ENCODE results near the gene CINP.
A peak's percentile ranks its signal among the peaks of the same experiment; 100 is the strongest.
"Not testable (repeated sequence)": the region's sequence is repeated elsewhere in the genome, so short reads cannot be mapped to it uniquely, and the experiment has no call there.

CINP gene

DNA sequence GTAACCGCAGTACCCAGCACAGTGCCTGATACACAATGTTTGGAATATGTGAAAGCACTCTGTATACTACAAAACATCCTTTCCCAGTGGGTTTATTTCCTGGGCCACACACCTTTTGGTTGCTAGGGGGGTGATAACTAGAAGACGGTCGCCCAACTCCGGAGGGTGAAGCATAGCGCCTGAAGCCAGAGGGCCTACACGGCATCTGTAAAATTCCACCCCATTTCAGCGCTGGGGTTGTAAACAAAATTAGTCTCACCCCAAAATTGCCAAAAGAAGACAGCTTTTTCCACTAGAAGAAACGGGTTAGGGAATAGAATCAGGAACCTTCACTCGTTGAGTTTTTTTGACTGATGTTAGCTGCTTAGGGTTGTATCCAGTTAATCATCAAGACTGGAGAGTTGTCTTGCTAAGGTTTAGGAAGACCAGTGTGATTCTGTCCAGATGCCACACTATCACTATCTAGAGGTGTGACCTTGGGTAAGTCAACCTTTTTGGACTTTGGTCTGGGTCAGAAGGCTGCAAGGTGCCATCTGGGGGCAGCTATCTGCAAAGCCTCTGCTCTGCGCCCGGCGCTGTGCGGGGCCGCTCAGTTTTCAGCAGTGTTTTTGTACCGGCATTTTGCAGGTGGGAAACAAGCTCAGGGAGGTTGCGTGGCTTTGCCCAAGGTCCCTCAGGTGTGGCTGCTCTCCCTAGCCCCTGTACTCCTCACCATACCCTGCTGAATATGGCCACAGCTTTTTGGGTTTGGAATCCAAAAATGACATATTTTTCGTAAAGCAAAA, 41.8 kb downstream of the CINP start:
- no peak for DNase-seq (ENCODE audit: low read depth in 2 of 2)

DNA sequence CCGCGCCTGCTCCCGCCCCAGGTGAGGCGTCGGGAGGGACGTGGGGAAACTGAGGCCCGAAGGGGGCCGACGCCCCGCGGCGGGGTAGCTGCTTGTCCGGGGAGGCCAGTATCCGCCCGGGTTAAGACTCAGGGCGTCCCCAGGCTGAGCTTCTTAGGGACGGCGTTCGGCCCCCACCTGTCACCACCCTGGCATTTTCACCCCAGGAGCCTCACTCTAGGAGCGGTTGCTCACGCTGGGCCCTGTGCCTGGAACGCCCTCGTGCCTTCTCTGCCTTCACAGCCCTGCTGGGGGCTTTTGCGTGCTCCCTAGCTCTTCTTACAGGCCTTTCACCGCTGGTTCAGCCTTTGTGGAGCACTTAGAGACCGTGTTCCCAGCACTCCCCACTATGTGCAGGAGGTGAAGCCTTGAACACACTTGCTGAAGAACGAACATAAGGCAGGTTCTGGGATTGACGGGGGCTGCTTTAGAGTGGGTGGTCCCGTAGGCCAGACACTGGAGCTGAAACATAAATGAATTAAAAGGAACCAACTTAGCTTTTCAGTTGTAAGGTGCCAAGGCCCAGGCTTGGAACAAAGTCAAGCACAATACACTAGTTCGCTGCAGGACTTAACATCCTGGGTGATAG, 42.5 kb downstream of the CINP start:
- DNase-seq (ENCODE audit: low read depth in 2 of 2) = peak in 1 of 2 donors; percentile 19

DNA sequence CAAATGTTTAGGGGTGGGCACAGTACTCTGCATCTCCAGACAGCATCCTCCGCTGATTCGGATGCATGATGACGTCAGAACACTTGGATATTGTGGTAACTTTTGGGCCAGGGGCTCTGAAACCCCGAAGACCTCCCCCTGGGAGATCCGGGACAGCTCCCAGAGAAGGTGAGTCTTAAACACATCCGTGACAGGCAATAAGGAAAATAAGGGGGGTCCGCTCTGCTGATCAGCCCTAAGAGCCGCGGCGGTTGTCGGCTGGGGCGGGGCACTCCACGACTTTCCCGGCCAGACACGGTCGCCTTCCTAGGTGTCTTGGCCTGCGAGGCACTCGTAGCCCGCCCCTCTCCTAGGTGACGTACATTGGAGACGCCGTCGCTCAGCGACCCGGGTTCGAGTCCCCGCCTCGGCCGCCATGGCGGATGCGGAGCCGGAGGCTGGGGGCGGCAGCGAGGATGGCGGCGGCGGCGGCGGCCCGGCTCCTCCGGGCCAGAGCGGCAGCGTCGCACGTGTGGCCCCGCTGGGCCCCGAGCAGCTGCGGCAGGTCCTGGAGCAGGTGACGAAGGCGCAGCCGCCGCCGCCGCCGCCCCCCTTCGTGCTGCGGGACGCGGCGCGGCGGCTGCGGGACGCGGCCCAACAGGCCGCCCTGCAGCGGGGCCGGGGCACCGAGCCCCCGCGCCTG, 43.2 kb downstream of the CINP start, which contains the start of gene ZNF839:
Gene ZNF839, plus strand, starts transcription at position 396 of the 682 bp plus-strand sequence. Its CDS starts 20 bp downstream, at position 416.
- DNase-seq (ENCODE audit: low read depth in 2 of 2) = peak; percentile 82 to 90

DNA sequence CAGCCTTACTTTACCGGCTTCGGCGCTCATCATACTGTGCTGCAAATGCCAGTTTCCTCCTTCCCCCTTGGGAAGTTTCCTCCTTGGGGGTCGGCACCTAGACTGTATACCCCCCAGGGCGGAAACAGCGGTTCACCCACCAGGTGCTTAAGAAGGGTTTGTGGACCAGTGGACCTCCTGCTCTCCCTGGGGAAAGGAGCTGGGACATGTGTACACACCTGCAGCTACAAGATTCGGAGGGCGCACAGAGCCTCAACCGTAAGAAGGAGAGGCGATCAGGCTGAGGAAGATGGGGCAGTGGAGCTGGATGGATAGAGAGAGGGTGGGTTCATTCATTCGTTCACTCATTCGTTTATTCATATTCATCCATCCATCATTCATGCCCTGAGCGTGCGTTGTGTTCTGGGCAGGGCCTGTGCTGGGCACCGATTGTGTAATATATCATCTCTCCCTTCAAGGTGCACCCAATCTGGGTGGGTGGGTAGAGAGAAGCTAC, 43.9 kb downstream of the CINP start:
- DNase-seq (ENCODE audit: low read depth in 2 of 2) = no peak

DNA sequence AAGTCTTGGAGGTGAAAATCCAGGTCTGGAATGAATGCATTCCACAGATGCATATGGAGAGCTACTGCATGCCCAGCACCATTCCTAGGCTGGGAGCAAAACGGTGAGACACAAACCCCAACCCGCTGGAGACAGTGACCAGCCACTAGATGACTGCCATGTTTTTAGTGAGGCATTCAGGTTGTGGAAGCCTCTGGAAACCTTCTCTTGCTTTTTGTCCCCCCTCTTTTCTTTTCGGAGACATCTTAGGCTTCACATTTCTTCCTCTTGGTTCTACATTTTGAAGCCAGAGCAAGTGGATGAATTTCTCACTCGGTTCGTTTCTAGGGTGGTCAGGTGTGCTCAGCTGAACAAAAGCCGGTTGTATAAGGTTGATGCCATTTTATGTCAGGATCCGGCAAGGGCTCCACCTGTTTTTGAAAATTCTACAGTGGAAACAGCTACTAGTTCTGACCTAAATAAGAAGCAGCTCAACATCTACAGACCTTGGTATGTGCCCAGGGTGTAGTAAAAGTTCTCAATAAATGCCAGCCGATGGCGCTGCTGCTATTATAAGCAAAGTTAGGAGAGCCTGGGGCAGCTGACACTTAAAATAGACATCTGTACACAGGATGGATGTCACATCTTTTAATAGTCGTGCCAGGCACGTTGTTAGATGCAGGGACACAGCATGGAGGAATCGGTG, 45.0 kb downstream of the CINP start:
- DNase-seq (ENCODE audit: low read depth in 2 of 2) = no peak

DNA sequence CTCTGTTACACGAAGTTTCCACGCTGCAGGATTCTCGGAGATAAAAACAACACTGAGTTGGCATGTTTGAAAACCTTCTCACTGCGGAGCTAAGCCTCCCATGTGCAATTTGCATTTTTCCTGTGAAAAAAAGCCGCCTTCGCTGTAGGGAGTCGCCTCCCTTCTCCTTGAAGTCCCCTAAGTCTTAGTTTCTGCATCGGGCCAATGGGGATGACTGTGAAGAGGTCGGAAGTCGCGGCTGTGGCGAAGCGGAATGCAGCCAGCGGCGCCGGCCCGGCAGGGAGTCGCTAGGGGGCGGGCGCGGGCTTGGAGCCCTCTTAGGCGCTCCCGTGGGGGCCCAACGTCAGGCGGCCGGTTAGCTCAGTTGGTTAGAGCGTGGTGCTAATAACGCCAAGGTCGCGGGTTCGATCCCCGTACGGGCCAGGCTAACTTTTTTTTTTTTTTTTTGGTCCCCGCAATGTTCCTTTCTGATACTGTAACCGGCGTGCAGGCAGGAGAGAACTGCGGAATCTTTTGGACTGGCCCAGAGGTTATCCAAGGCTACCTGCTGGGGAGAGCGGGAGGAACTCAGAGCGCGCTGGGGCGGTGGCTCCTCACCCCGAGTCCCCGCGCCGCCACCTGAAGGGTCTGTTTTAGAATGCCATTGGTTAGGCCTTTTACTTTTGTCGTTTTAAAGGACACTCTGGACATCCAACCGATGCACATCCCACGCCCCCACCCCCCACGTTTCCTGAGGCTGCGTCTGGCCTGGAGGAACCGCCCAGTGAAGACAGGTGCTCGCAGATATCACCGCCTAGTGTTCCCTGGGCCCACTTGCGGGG, 45.7 kb downstream of the CINP start:
- peak; percentile 94 to 95 for DNase-seq (ENCODE audit: low read depth in 2 of 2)

DNA sequence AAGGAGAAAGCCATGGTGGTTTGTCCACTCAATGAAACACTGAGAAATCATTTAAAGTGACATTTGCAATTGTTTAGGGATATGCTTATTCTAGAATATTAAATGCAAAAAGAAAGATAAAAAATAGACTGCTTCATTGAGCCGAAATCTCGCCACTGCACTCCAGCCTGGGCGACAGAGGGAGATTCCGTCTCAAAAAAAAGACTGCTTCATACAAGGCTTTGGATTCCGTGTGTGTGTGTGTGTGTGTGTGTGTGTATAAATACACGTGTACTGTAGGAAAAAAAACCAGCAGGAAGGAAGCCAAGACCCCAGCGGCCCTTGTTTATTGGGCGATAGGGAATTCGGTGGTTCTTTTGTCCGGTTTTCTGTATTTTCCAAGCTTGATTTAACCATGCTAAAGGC, 46.4 kb downstream of the CINP start:
- no peak for DNase-seq (ENCODE audit: low read depth in 2 of 2)

DNA sequence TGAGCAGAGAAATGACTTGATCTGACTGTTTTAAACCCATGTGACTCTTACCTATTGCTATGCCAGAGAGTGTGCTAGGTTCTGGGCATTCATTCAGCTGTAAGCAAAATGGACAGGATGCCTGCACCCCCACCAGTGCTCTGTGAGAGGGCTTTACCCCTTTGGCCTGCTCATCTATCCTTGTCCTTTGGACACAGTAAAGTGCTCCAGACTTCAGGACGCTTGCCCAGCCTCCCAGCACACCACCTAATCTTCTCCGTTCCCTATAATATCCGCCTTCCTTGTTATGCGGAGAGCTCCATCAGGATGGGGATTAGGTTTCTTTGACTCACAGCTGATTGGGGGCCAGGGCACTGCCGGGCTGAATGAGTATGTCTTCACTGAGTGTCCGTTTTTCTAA, 47.6 kb downstream of the CINP start:
- DNase-seq (ENCODE audit: low read depth in 2 of 2) = no peak

DNA sequence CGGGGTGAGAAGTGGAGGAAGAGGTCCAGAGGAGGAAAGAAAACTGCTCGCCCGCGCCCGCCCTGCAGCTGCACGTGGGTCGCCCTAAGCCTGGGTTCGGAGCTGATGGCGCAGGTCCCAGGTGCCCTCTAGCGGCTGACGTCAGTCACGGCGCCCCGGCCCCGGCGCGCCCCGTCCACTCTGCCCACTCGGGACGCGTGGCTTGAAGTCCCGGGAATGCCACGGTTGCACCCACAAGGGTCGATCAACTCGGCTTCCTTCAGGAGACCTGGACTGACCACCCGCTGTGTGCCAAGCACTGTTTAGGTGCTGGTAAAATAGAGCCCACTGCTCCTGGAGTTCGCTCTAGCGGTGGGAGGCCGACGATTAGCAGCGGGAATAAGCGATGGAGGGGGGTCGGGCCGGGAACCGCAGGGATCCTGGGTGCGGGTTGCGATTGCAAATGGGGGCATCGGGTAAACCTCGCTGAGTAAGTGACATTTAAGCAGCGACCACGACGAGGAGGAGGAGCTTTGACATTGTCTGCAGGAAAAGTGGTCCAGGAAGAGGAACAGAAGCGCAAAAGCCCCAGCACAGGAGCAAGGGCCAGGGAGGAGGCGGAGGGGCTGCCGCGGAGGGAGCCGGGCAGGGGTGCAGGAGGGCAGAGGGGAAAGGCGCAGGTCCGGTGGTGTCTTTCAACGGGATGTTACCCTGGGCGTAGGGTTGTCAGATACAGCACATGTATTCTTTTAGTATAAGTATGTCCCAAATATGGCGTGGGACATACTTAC, 48.3 kb downstream of the CINP start:
- peak; percentile 52 to 65 for DNase-seq (ENCODE audit: low read depth in 2 of 2)

DNA sequence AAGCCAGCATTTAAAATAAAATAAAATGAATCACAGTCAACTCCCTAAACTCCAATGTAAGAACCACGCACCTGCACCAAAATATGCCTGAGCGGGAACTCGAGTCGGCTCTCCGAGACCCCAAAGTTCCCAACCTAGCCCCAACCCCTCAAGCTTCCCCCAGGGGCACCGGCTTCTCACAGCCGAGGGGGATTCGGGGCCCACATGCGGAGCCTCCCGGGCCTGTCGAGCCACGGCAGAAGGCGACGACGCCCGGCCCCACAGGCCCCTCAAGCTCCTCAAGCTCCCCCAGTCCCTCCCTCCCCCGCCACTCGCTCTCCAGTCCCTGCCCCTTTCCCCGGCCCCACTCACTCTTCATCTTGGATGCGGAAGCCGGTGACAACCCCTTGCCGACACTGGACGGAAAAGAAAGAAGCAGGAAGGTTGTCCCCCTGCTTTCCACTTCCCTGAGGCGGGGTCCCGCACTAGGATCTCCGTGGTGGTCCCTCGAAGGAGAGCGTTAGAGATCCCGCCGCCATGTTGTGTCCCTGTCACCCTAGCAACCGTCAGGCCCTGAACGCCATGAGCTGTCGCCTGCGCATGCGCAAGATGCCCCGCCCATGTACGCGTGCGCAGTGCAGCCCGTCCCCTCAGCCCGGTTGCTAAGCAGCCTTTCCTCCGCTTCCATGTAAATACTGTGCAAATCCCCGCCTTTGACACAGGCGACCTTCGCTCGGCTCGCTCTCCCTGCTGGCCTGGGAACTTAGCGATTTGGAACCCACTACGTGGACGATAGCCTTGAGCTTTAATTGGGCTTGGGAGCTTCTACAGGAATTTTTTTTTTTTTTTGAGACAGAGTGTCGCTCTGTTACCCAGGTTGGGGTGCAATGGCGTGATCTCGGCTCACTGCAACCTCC, 57.8 kb downstream of the CINP start, which contains the start of gene MOK:
Gene MOK, minus strand, starts transcription at position 554 of the 896 bp plus-strand sequence. Its CDS starts 196 bp downstream, at position 358.
- DNase-seq (ENCODE audit: low read depth in 2 of 2) = peak; percentile 96 to 98

DNA sequence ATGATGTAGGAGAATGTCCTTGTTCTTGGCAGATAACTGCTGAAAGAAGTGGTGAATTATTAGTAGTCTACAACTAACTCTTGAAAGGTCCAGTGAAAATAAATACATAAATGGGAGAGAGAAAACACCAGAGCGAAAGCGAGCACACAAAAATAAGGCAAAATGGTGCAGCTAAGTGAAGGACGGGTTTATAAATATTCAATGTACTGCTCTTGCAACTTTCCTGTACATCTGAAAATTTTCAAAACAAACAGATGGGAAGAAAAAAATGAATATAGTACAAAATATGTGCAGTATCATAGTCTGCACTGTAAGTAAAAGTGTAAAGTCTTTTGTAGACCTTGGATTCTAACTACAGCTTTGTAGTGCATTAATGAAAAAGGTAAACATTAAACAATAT, 59.0 kb downstream of the CINP start:
- DNase-seq (ENCODE audit: low read depth in 2 of 2) = no peak

DNA sequence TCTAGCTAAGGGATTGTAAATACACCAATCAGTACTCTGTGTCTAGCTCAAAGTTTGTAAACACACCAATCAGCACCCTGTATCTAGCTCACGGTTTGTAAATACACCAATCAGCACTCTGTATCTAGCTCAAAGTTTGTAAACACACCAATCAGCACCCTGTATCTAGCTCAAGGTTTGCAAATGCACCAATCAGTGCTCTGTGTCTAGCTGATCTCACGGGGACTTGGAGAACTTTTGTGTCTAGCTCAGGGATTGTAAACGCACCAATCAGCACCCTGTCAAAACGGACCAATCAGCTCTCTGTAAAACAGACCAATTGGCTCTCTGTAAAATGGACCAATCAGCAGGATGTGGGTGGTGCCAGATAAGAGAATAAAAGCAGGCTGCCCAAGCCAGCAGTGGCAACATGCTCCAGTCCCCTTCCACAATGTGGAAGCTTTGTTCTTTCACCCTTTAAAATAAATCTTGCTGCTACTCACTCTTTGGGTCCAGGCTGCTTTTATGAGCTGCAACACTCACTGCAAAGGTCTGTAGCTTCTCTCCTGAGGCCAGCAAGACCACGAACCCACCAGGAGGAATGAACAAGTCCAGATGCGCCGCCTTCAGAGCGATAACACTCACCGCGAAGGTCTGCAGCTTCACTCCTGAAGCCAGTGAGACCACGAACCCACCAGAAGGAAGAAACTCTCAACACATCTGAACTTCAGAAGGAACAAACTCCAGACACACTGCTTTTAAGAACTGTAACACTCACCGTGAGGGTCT, 64.2 kb downstream of the CINP start:
- not testable (repeated sequence) for DNase-seq (ENCODE audit: low read depth in 2 of 2)

All from stimulated activated CD8-positive, alpha-beta memory T cell treated with anti-CD3 and anti-CD28 coated beads, Interleukin-7, amount 100 ng/mL, for 1 hour (primary cell).